Endothelial cell of umbilical vein (primary cell): ENCODE data around the gene ARMH1. TPM values are rescaled to one million over a fixed set of nuclear protein-coding genes. Genes with fewer than 3 reads are reported as not detected.

Experiments used
- BruUV-seq: library from RNA; stranded (reverse); fragments of 400-500 nt; replicated peaks from 2 replicates; lab custom pipeline; 2021; lab: Mats Ljungman, UMichigan
- CTCF ChIA-PET: fragments of 300-600, 350-600 bp; sonication (Branson Sonifier 250); formaldehyde crosslinking; loops from one replicate; lab custom pipeline; 2021; ENCODE audit warnings: antibody characterized with exemption, inconsistent platforms; lab: Charles Lee
- POLR2A ChIA-PET: fragments of 300-600, 350-600 bp; sonication (Branson Sonifier 250); formaldehyde crosslinking; loops from one replicate; lab custom pipeline; 2021; ENCODE audit warnings: antibody characterized with exemption, inconsistent platforms; lab: Charles Lee
- DNase-seq: peaks from one replicate; pipeline ENCODE4 v3.0.0-alpha.2; 2011; ENCODE audit warnings: low read depth, low spot score
- FAIRE-seq: peaks from 2 replicates; lab custom pipeline; 2011; peaks lifted over from hg19 to GRCh38; lab: Jason Lieb, UNC
- H2AFZ ChIP-seq: 2 replicates; pipeline ENCODE4 v1.6.0; 2012; ENCODE audit warnings: low read depth, low read length, control low read depth, inconsistent platforms
- H3K27ac ChIP-seq: 2 replicates; pipeline ENCODE4 v1.5.1; 2011; ENCODE audit warnings: low read depth, mild to moderate bottlenecking, control low read depth, low read length, moderate library complexity; ENCODE audit not compliant: insufficient read depth
- H3K27me3 ChIP-seq, 2 experiments: 2 replicates each; pipeline versions ENCODE4 v1.6.0 to v1.6.1; 2011; ENCODE audit warnings: low read length in 2 of 2, mixed read lengths in 1 of 2; ENCODE audit not compliant: control insufficient read depth in 2 of 2, insufficient read depth in 2 of 2
- H3K36me3 ChIP-seq, 2 experiments: 2 replicates in 1 of 2; 3 replicates in 1 of 2; pipeline ENCODE4 v1.5.1; 2011; ENCODE audit warnings: low read length in 2 of 2, mild to moderate bottlenecking in 1 of 2, moderate library complexity in 1 of 2; ENCODE audit not compliant: control insufficient read depth in 2 of 2, insufficient read depth in 2 of 2; ENCODE audit errors: extremely low read depth in 1 of 2
- H3K4me1 ChIP-seq: 3 replicates; pipeline ENCODE4 v1.5.1; 2011; ENCODE audit warnings: mild to moderate bottlenecking, low read length; ENCODE audit not compliant: control insufficient read depth, insufficient read depth; ENCODE audit errors: extremely low read depth
- H3K4me2 ChIP-seq: 2 replicates; pipeline ENCODE4 v1.6.1; 2011; ENCODE audit warnings: low read length, control low read depth, mixed read lengths; ENCODE audit not compliant: insufficient read depth
- H3K4me3 ChIP-seq, 3 experiments: fragments of 200-600 bp in 1 of 3; sonication (generic), shearing (Covaris generic) in 1 of 3; replicated peaks in 1 of 3; 2 replicates each; pipeline ENCODE4 v1.5.1; 2011 to 2016; ENCODE audit warnings: control low read depth in 3 of 3, low read length in 3 of 3, mild to moderate bottlenecking in 2 of 3, inconsistent platforms in 1 of 3, low read depth in 1 of 3, moderate library complexity in 1 of 3; ENCODE audit not compliant: insufficient read depth in 1 of 3
- H3K79me2 ChIP-seq: 2 replicates; pipeline ENCODE4 v1.6.0; 2012; ENCODE audit warnings: low read length, inconsistent platforms; ENCODE audit not compliant: control insufficient read depth, insufficient read depth
- H3K9ac ChIP-seq: replicated peaks from 2 replicates; pipeline ENCODE3; 2011; ENCODE audit warnings: low read length, control low read depth; ENCODE audit not compliant: insufficient read depth; ENCODE audit errors: extremely low read depth
- H3K9me1 ChIP-seq: replicated peaks from 3 replicates; pipeline ENCODE4 v1.6.0; 2011; ENCODE audit warnings: mild to moderate bottlenecking, low read length; ENCODE audit not compliant: control insufficient read depth, insufficient read depth; ENCODE audit errors: extremely low read depth
- H3K9me3 ChIP-seq: replicated peaks from 2 replicates; pipeline ENCODE4 v1.5.1; 2012; ENCODE audit warnings: low read length, inconsistent platforms; ENCODE audit not compliant: control insufficient read depth, insufficient read depth
- H4K20me1 ChIP-seq: replicated peaks from 2 replicates; pipeline ENCODE3; 2011; ENCODE audit warnings: mild to moderate bottlenecking, low read length; ENCODE audit not compliant: control insufficient read depth, insufficient read depth; ENCODE audit errors: extremely low read depth
- EZH2 ChIP-seq: IDR thresholded peaks from 2 replicates; pipeline ENCODE4 v1.6.1; 2012; ENCODE audit warnings: borderline replicate concordance, low read depth, mild to moderate bottlenecking, moderate library complexity, low read length, inconsistent platforms; ENCODE audit not compliant: severe bottlenecking
- FOS ChIP-seq: IDR thresholded peaks from 2 replicates; pipeline ENCODE4 v1.6.1; 2011; ENCODE audit warnings: mild to moderate bottlenecking, low read length, moderate library complexity, borderline replicate concordance; ENCODE audit not compliant: insufficient read depth
- GATA2 ChIP-seq: IDR thresholded peaks from 2 replicates; pipeline ENCODE4 v1.7.0; 2011; ENCODE audit warnings: low read depth, mild to moderate bottlenecking, moderate library complexity, mixed read lengths, low read length; ENCODE audit not compliant: insufficient read length, insufficient read depth
- JUN ChIP-seq: IDR thresholded peaks from 2 replicates; pipeline ENCODE4 v1.6.1; 2011; ENCODE audit warnings: borderline replicate concordance, low read depth; ENCODE audit not compliant: insufficient read length, insufficient read depth
- MYC ChIP-seq: IDR thresholded peaks from one replicate; pipeline ENCODE4 v1.6.1; 2011; ENCODE audit warnings: mild to moderate bottlenecking, low read depth, low read length
- POLR2A ChIP-seq: IDR thresholded peaks from 2 replicates; pipeline ENCODE4 v1.6.1; 2012; ENCODE audit warnings: low read depth, mild to moderate bottlenecking, control low read depth, low read length
- POLR2AphosphoS5 ChIP-seq: IDR thresholded peaks from 2 replicates; pipeline ENCODE4 v1.6.1; 2012; ENCODE audit warnings: low read depth, mild to moderate bottlenecking, control low read depth, low read length, moderate library complexity; ENCODE audit not compliant: insufficient read depth
- dilution Hi-C: fragments of 300-500 bp; cut with MboI; formaldehyde crosslinking; loops from one replicate; pipeline ENCODE4 v1.15.0; 2019; ENCODE audit warnings: low sequenced_read_pairs; ENCODE audit not compliant: extremely low pct_ligation_motif_present
- intact Hi-C: fragments of 100-400 bp; cut with micrococcal nuclease; formaldehyde crosslinking; loops from one replicate; pipeline ENCODE4 v1.10.0; 2022
- polyA plus RNA-seq, 4 experiments: library from polyadenylated mRNA; depleted of rRNA in 3 of 4; stranded (reverse) in 3 of 4; unstranded in 1 of 4; fragments of >200 nt; gene quantifications; 2 replicates each; pipeline versions ENCODE4 v1.2.1 to v1.2.3, GENCODE V29; 2011 to 2012; ENCODE audit warnings: missing spikeins in 1 of 4
- total RNA-seq: library from RNA; stranded (reverse); gene quantifications from 2 replicates; pipeline ENCODE4 v1.2.3, GENCODE V29; 2021
- TF ChIP-seq, protein P1 (sequence below): IDR thresholded peaks from 2 replicates; pipeline ENCODE4 v1.6.1; 2011; ENCODE audit not compliant: insufficient read depth, insufficient read length
- TF ChIP-seq, protein P2 (sequence below), 2 donors: IDR thresholded peaks; 1 replicate in 1 of 2; 2 replicates in 1 of 2; pipeline ENCODE4 v1.5.1; 2011; ENCODE audit warnings: low read length in 2 of 2, mild to moderate bottlenecking in 2 of 2, moderate library complexity in 2 of 2, control low read depth in 1 of 2, inconsistent platforms in 1 of 2, low read depth in 1 of 2; ENCODE audit not compliant: insufficient read depth in 1 of 2; ENCODE audit errors: extremely low read depth in 1 of 2

ARMH1 gene
- total and polyA plus RNA-seq, 2 donors (not counting 3 experiments of a cell fraction or from before 2014, with no cell fraction given), result 0.17 TPM; not detected in 1

DNA sequence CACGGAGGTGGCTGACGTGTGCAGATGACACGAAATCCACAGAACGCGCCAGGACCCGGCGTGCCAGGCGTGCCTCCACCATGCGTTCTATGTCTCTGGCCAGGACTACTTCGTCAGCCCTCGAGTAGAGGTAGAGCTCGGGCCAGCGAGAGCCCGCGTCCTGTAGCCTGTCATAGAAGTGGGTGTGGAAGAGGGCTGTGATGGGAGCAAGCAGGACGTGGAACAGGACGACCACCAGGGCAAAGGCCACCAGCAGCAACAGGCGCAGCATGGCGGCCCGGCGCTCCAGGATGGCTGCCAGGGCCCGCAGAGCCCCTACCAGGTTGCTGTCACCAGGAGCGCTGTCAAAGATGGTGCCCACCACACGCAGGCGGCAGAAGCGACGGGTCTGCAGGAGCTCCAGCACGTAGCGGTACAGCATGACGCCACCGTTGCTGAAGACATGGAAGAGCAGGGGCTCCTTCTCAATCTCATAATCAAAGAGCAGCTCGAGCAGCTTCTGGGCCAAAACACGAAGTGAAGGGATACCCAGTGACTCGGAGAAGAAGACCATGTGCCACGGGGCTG is 19.8 kb upstream of the ARMH1 start:
- H3K36me3 ChIP-seq, result peaks cover 0 to 15% of the 10 kb centered on the region in 2 experiments
- H3K4me1 ChIP-seq, result no peaks in the 10 kb centered on the region
- no peak overlapping the region for H3K4me3 ChIP-seq
- ChIA-PET POLR2A (no interaction called here), CTCF (interaction anchor here (1.2 to 1.8 kb wide), 3 partner anchors 9 to 46 kb away, joined by 3 to 4 read pairs (median 3); no protein-coding TSS in a partner anchor)
- no TSS peak for BruUV-seq
- no peaks in the 10 kb centered on the region for H3K9me1 ChIP-seq
- no peak overlapping the region for H2AFZ ChIP-seq
- no peaks in the 10 kb centered on the region for H4K20me1 ChIP-seq
- no peak for TF ChIP-seq FOS
- no peak for TF ChIP-seq GATA2
- TF ChIP-seq EZH2, result no peak
- TF ChIP-seq MYC, result no peak
- TF ChIP-seq, protein P1, sequence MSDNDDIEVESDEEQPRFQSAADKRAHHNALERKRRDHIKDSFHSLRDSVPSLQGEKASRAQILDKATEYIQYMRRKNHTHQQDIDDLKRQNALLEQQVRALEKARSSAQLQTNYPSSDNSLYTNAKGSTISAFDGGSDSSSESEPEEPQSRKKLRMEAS, result no peak
- TF ChIP-seq POLR2AphosphoS5, result no peak
- no peak for TF ChIP-seq JUN
- TF ChIP-seq POLR2A, result no peak
- TF ChIP-seq, protein P2, sequence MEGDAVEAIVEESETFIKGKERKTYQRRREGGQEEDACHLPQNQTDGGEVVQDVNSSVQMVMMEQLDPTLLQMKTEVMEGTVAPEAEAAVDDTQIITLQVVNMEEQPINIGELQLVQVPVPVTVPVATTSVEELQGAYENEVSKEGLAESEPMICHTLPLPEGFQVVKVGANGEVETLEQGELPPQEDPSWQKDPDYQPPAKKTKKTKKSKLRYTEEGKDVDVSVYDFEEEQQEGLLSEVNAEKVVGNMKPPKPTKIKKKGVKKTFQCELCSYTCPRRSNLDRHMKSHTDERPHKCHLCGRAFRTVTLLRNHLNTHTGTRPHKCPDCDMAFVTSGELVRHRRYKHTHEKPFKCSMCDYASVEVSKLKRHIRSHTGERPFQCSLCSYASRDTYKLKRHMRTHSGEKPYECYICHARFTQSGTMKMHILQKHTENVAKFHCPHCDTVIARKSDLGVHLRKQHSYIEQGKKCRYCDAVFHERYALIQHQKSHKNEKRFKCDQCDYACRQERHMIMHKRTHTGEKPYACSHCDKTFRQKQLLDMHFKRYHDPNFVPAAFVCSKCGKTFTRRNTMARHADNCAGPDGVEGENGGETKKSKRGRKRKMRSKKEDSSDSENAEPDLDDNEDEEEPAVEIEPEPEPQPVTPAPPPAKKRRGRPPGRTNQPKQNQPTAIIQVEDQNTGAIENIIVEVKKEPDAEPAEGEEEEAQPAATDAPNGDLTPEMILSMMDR (IDR thresholded peaks at IDR 0.05; ENCODE audit: extremely low read depth in 1 of 2, insufficient read depth in 1 of 2, low read depth in 1 of 2, low read length in 2 of 2), result no peak
- DNase-seq (no peak), FAIRE-seq (no peak)
- H3K4me2 ChIP-seq, result no peak overlapping the region
- H3K79me2 ChIP-seq, result no peaks in the 10 kb centered on the region
- dilution Hi-C loops, result no loop called here
- no peak overlapping the region for H3K27ac ChIP-seq
- H3K27me3 ChIP-seq, result no peaks in the 10 kb centered on the region
- intact Hi-C loops, result loop anchor here (1.0 kb wide), 1 partner anchor 20 kb away; the partner anchor contains the start of genes ARMH1 and TMEM53
- H3K9ac ChIP-seq, result no peak overlapping the region
- no peaks in the 10 kb centered on the region for H3K9me3 ChIP-seq
